ENCODE measurements around the gene RANBP2. TPM values are rescaled to one million over a fixed set of nuclear protein-coding genes. Genes with fewer than 3 reads are reported as not detected.

The RANBP2 gene
- 82.1 TPM for total RNA-seq

DNA sequence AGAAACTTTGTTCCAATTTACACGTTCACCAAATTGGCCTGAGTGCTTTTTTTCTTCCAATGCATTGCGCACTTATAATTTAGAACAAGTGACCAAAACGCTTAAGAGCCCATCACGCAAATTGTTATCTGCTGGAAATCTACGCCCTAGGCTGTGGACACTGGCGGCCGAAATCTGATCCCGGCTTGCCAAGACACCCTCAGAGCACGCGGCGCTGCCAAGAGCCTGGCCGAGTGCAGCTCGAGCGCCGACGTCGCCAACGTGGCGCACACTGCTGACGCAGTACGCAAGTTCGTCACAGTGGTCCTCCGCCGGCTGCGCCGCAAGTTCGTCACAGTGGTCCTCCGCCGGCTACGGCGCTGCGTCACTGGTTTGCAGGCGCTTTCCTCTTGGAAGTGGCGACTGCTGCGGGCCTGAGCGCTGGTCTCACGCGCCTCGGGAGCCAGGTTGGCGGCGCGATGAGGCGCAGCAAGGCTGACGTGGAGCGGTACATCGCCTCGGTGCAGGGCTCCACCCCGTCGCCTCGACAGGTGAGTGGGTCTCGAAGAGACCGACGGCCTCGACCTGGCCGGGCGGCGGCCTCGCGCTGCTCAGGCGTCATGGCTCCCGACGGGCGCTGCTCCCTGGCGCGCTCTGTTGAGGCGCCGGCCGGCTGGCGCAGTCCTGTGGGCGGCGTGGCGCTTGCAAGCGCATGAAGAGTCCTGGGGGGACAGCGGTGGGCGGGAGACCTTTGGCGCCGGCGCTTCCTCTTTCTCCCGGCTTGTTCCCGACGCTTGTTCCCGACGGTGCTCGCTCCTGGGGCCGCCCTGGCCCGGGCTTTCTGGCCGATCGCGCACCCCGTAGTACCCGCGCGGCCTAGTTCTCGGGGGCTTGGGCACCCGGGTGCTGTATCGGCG, at the start of gene RANBP2:
Gene RANBP2, plus strand, starts transcription at position 334 of the 896 bp plus-strand sequence. Its CDS starts 125 bp downstream, at position 459.

DNA sequence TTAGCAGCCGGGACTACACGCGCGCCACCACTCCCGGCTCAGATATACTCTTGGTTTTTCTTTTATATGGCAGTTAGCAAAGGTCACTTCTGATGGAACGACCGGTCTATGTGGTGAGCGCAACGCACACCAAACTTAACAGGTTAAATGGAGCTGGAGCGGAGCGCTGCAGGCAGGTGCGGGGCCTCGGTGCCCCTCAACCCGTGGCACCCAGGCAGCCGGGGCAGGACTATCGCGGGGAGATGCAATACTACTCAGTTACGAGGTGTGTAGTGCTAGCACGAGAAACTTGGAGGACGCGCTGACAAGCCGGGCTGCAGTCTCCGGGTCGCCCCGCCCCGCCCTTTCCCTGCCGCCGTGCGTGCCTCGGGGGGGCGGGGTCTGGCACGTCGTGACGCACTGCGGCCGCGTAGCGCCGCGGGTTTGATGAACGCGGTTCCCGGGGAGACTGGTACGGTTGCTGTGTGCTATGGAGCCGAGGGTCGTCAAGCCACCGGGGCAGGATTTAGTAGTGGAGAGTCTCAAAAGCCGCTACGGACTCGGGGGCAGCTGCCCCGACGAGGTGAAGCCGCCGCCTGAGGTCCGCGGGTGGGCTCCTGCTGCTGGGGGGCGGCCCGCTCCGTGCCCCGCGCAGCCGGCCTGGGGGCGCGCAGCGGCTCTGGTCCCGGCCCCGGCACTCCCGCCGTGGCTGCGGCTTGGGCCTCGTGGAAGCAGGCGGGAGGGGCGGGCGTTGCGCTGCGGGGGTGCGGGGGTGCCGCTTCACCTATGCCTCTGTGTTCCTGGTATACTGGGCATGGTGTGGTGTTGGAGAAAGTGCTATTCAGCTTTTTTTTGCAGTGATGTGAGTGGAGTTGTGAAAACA, 67.3 kb downstream of the RANBP2 start, which contains the start of gene CCDC138:
Gene CCDC138, plus strand, starts transcription at position 418 of the 862 bp plus-strand sequence. Its CDS starts 52 bp downstream, at position 470.

Small RNA genes within 50 kb of the gene (small RNA-seq; reads per million reads assigned to genes)
- gene AC010095.1, result not detected

Other genes starting within 250 kb of the RANBP2 start
- gene LIMS1, start 185.0 kb upstream of the RANBP2 start, total RNA-seq, result 20.8 TPM
- 42.2 TPM for gene CCDC138, start 67.3 kb downstream of the RANBP2 start, total RNA-seq